Measurements from ENCODE around the gene TMCO5A.
"Not testable (repeated sequence)": the region's sequence is repeated elsewhere in the genome, so short reads cannot be mapped to it uniquely, and the experiment has no call there.

GRCh38 chr15:37960742-37961141 is 26.3 kb downstream of the TMCO5A start:
- not testable (repeated sequence) for TF ChIP-seq CTCF, POLR2A (IDR thresholded peaks at IDR 0.05)

Measured in adrenal gland (tissue), 5 donors.